H1 (cell line): Measurements from ENCODE around the gene SGCD. TPM values are rescaled to one million over a fixed set of nuclear protein-coding genes. Genes with fewer than 3 reads are reported as not detected.

Experiments
- CTCF ChIA-PET: fragments of 300-600 bp; sonication (Branson Sonifier 250); formaldehyde crosslinking; loops from one replicate; lab custom pipeline; 2021; ENCODE audit not compliant: partially characterized antibody; lab: Charles Lee
- POLR2A ChIA-PET: fragments of 300-600 bp; sonication (Branson Sonifier 250); formaldehyde crosslinking; loops from one replicate; lab custom pipeline; 2021; ENCODE audit warnings: inconsistent platforms; ENCODE audit not compliant: partially characterized antibody; lab: Charles Lee
- DNase-seq, 2 experiments: peaks; one replicate each; pipeline versions ENCODE4 v3.0.0 to v3.0.0-alpha.2; 2010 to 2022; ENCODE audit warnings: low spot score in 2 of 2, low read depth in 1 of 2, mixed read lengths in 1 of 2
- FAIRE-seq: peaks from 2 replicates; lab custom pipeline; 2011; peaks lifted over from hg19 to GRCh38; lab: Jason Lieb, UNC
- H2AFZ ChIP-seq: 2 replicates; pipeline ENCODE4 v1.8.1; 2012; ENCODE audit warnings: low read length, inconsistent platforms
- H2AK5ac ChIP-seq: 2 replicates; pipeline ENCODE4 v1.6.1; 2013; ENCODE audit warnings: low read depth, low read length
- H2BK120ac ChIP-seq: replicated peaks from 2 replicates; pipeline ENCODE3; 2013; ENCODE audit warnings: low read depth, low read length, inconsistent platforms
- H2BK12ac ChIP-seq: 2 replicates; pipeline ENCODE4 v1.6.1; 2013; ENCODE audit warnings: low read depth, low read length
- H2BK15ac ChIP-seq: 2 replicates; pipeline ENCODE4 v1.6.1; 2013; ENCODE audit warnings: low read length
- H2BK20ac ChIP-seq: 2 replicates; pipeline ENCODE4 v1.6.1; 2013; ENCODE audit warnings: low read length
- H2BK5ac ChIP-seq: 2 replicates; pipeline ENCODE4 v1.6.1; 2013; ENCODE audit warnings: low read depth, low read length
- H3K14ac ChIP-seq: 2 replicates; pipeline ENCODE4 v1.6.1; 2013; ENCODE audit warnings: inconsistent platforms; ENCODE audit not compliant: insufficient read length
- H3K18ac ChIP-seq: 2 replicates; pipeline ENCODE4 v1.6.1; 2013; ENCODE audit warnings: low read length; ENCODE audit errors: extremely low read depth
- H3K23ac ChIP-seq: 2 replicates; pipeline ENCODE4 v1.6.1; 2013; ENCODE audit warnings: inconsistent platforms; ENCODE audit not compliant: insufficient read length
- H3K23me2 ChIP-seq: 2 replicates; pipeline ENCODE4 v1.6.1; 2013; ENCODE audit warnings: low read depth, low read length
- H3K27ac ChIP-seq: 2 replicates; pipeline ENCODE4 v1.6.1; 2011; ENCODE audit warnings: low read depth, low read length, inconsistent platforms
- H3K27me3 ChIP-seq, 4 experiments: replicated peaks in 1 of 4; 1 replicate in 1 of 4; 2 replicates in 3 of 4; pipeline versions ENCODE4 v1.6.1 to v1.8.1; 2011 to 2013; ENCODE audit warnings: low read length in 3 of 4, mild to moderate bottlenecking in 3 of 4, inconsistent platforms in 2 of 4, mixed read lengths in 2 of 4, moderate library complexity in 1 of 4; ENCODE audit not compliant: control insufficient read depth in 3 of 4, insufficient read depth in 3 of 4; ENCODE audit errors: extremely low read depth in 1 of 4
- H3K36me3 ChIP-seq, 4 experiments: 2 replicates each; pipeline versions ENCODE4 v1.6.1 to v1.8.1; 2011 to 2013; ENCODE audit warnings: mild to moderate bottlenecking in 4 of 4, low read length in 3 of 4, moderate library complexity in 2 of 4, control low read depth in 1 of 4, inconsistent platforms in 1 of 4; ENCODE audit not compliant: insufficient read depth in 4 of 4, control insufficient read depth in 2 of 4
- H3K4ac ChIP-seq: replicated peaks from 2 replicates; pipeline ENCODE3; 2013; ENCODE audit warnings: low read length, low read depth, mixed read lengths, inconsistent platforms; ENCODE audit not compliant: insufficient read length
- H3K4me1 ChIP-seq, 4 experiments: replicated peaks in 1 of 4; 1 replicate in 1 of 4; 2 replicates in 3 of 4; pipeline versions ENCODE4 v1.6.1 to v1.8.1; 2011 to 2013; ENCODE audit warnings: low read length in 3 of 4, inconsistent platforms in 2 of 4, mixed read lengths in 1 of 4; ENCODE audit not compliant: insufficient read depth in 4 of 4, control insufficient read depth in 3 of 4
- H3K4me2 ChIP-seq, 2 experiments: 2 replicates each; pipeline versions ENCODE4 v1.6.1 to v1.8.1; 2011 to 2013; ENCODE audit warnings: low read depth in 2 of 2, low read length in 2 of 2, control low read depth in 1 of 2, inconsistent platforms in 1 of 2, mild to moderate bottlenecking in 1 of 2; ENCODE audit not compliant: insufficient read depth in 1 of 2
- H3K4me3 ChIP-seq, 4 experiments: fragments of 200-600, 300-600 bp in 1 of 4; sonication (generic), shearing (Covaris generic), sonication (Bioruptor Twin) in 1 of 4; 2 replicates each; pipeline versions ENCODE4 v1.5.1 to v1.8.1; 2011 to 2016; ENCODE audit warnings: low read length in 4 of 4, low read depth in 3 of 4, control low read depth in 2 of 4, inconsistent platforms in 2 of 4, mild to moderate bottlenecking in 2 of 4, mixed read lengths in 1 of 4, moderate library complexity in 1 of 4; ENCODE audit not compliant: insufficient read depth in 2 of 4; ENCODE audit errors: extremely low read depth in 1 of 4
- H3K56ac ChIP-seq: replicated peaks from 2 replicates; pipeline ENCODE3; 2013; ENCODE audit warnings: low read depth, mild to moderate bottlenecking, mixed read lengths, low read length, inconsistent platforms; ENCODE audit not compliant: insufficient read length
- H3K79me1 ChIP-seq: 2 replicates; pipeline ENCODE4 v1.6.1; 2013; ENCODE audit warnings: low read depth, low read length, control low read depth
- H3K79me2 ChIP-seq, 2 experiments: 2 replicates each; pipeline versions ENCODE4 v1.6.1 to v1.8.1; 2012 to 2013; ENCODE audit warnings: low read length in 2 of 2, mild to moderate bottlenecking in 2 of 2, inconsistent platforms in 1 of 2; ENCODE audit not compliant: insufficient read depth in 2 of 2, control insufficient read depth in 1 of 2
- H3K9ac ChIP-seq, 4 experiments: replicated peaks in 1 of 4; 1 replicate in 1 of 4; 2 replicates in 3 of 4; pipeline versions ENCODE4 v1.6.1 to v1.8.1; 2011 to 2013; ENCODE audit warnings: low read depth in 3 of 4, low read length in 3 of 4, control low read depth in 2 of 4, mild to moderate bottlenecking in 2 of 4, moderate library complexity in 2 of 4, inconsistent platforms in 1 of 4; ENCODE audit errors: extremely low read depth in 1 of 4
- H3K9me3 ChIP-seq, 2 experiments: 2 replicates each; pipeline versions ENCODE4 v1.6.1 to v1.8.1; 2012 to 2013; ENCODE audit warnings: mild to moderate bottlenecking in 2 of 2, moderate library complexity in 2 of 2, control low read depth in 1 of 2, inconsistent platforms in 1 of 2, low read depth in 1 of 2, low read length in 1 of 2, mixed read lengths in 1 of 2; ENCODE audit not compliant: insufficient read depth in 2 of 2
- H4K20me1 ChIP-seq, 2 experiments: replicated peaks in 1 of 2; 2 replicates each; pipeline versions ENCODE3 to v1.8.1; 2011 to 2013; ENCODE audit warnings: inconsistent platforms in 2 of 2, low read length in 2 of 2, mild to moderate bottlenecking in 1 of 2; ENCODE audit not compliant: insufficient read depth in 2 of 2, control insufficient read depth in 1 of 2
- H4K5ac ChIP-seq: 2 replicates; pipeline ENCODE4 v1.6.1; 2013; ENCODE audit warnings: low read length, low read depth, mixed read lengths, inconsistent platforms; ENCODE audit not compliant: insufficient read length
- H4K8ac ChIP-seq: 2 replicates; pipeline ENCODE4 v1.8.0; 2013; ENCODE audit warnings: mild to moderate bottlenecking, moderate library complexity, low read length, inconsistent platforms; ENCODE audit not compliant: insufficient read depth; ENCODE audit errors: extremely low read depth
- H4K91ac ChIP-seq: replicated peaks from 2 replicates; pipeline ENCODE3; 2013; ENCODE audit warnings: low read length, mixed read lengths, inconsistent platforms; ENCODE audit not compliant: insufficient read length
- BACH1 ChIP-seq: IDR thresholded peaks from 2 replicates; pipeline ENCODE4 v1.6.1; 2012; ENCODE audit warnings: low read length, improper control_type of control experiment
- CBX5 ChIP-seq: fragments of 300-800, 300-1000 bp; sonication (generic); IDR thresholded peaks from 2 replicates; pipeline ENCODE4 v1.7.1; 2016; ENCODE audit warnings: antibody characterized with exemption, low read length, low read depth
- HDAC2 ChIP-seq, 2 experiments: fragments of 300-600 bp in 1 of 2; sonication (generic) in 1 of 2; IDR thresholded peaks; 2 replicates each; pipeline ENCODE4 v1.6.1; 2011 to 2012; ENCODE audit warnings: low read depth in 2 of 2, low read length in 2 of 2, mild to moderate bottlenecking in 2 of 2, moderate library complexity in 2 of 2, borderline replicate concordance in 1 of 2, inconsistent platforms in 1 of 2
- KDM5A ChIP-seq: fragments of 200-600 bp; IDR thresholded peaks from 2 replicates; pipeline ENCODE4 v1.7.1; 2012; ENCODE audit warnings: mild to moderate bottlenecking, low read length, inconsistent platforms, mixed read lengths
- RAD21 ChIP-seq, 2 experiments: IDR thresholded peaks in 1 of 2; conservative IDR thresholded peaks in 1 of 2; 2 replicates each; pipeline ENCODE4 v1.6.1; 2011; ENCODE audit warnings: low read depth in 2 of 2, low read length in 2 of 2, improper control_type of control experiment in 1 of 2, inconsistent platforms in 1 of 2, mild to moderate bottlenecking in 1 of 2, moderate library complexity in 1 of 2
- SIX5 ChIP-seq: IDR thresholded peaks from 2 replicates; pipeline ENCODE4 v1.6.1; 2011; ENCODE audit warnings: mild to moderate bottlenecking, low read depth, low read length
- SP2 ChIP-seq: IDR thresholded peaks from 2 replicates; pipeline ENCODE4 v1.6.1; 2012; ENCODE audit warnings: mild to moderate bottlenecking, low read length, inconsistent platforms
- USF2 ChIP-seq: IDR thresholded peaks from 2 replicates; pipeline ENCODE4 v1.6.1; 2011; ENCODE audit warnings: low read length, improper control_type of control experiment
- ZNF274 ChIP-seq: IDR thresholded peaks from 2 replicates; pipeline ENCODE4 v1.7.0; 2012; ENCODE audit warnings: low read length, borderline replicate concordance; ENCODE audit errors: extremely low read depth
- WGBS, 2 experiments: shearing (Covaris generic) in 1 of 2; methylation state at CpG; one replicate each; pipeline versions ENCODE4 v1.1.6 to v1.1.7; 2013 to 2015; ENCODE audit warnings: low lambda C conversion rate in 2 of 2, mixed read lengths in 2 of 2, inconsistent platforms in 1 of 2, low coverage in 1 of 2, missing lambda C conversion rate in 1 of 2; ENCODE audit not compliant: insufficient replicate concordance in 2 of 2, insufficient coverage in 1 of 2, insufficient read length in 1 of 2; ENCODE audit errors: extremely low coverage in 1 of 2, missing lambda C conversion rate in 1 of 2; 5-methylcytosine and 5-hydroxymethylcytosine counted together
- polyA plus RNA-seq, 7 experiments: library from polyadenylated mRNA; depleted of rRNA in 3 of 7; stranded (reverse) in 5 of 7; unstranded in 2 of 7; fragments of >200 nt in 5 of 7; fragments of 200-250 nt in 2 of 7; gene quantifications; 1 replicate in 5 of 7; 2 replicates in 1 of 7; 4 replicates in 1 of 7; pipeline versions ENCODE4 v1.2.1 to v1.2.3, GENCODE V29; 2011 to 2013; ENCODE audit warnings: missing spikeins in 2 of 7, mixed read lengths in 2 of 7
- total RNA-seq: library from RNA; stranded (reverse); fragmentation: NEBNext Ultra II Directional; extraction: Animal tissue kit (Norgen Biotek cat#: 25700); gene quantifications from 2 replicates; pipeline ENCODE4 v1.2.1, GENCODE V29; 2021
- TF ChIP-seq, protein P1 (sequence below): IDR thresholded peaks from 2 replicates; pipeline ENCODE4 v1.6.1; 2012; ENCODE audit warnings: inconsistent platforms

The SGCD gene
- total and polyA plus RNA-seq, 2 of the 8 experiments (the other 6 are each of a cell fraction or from before 2014, with no cell fraction given), result 0.04 to 0.08 TPM

GRCh38 chr5:156486394-156487238 lies 159.7 kb downstream of the SGCD start:
- H3K4ac ChIP-seq, result no peak overlapping the region
- H4K20me1 ChIP-seq, result no peaks in the 10 kb centered on the region
- ChIA-PET CTCF (interaction anchor here (0.6 to 1.0 kb wide), 3 partner anchors 10 to 333 kb away, joined by 3 to 4 read pairs (median 3); no protein-coding TSS in a partner anchor), POLR2A (no interaction called here)
- no peak overlapping the region for H2BK120ac ChIP-seq
- H2BK20ac ChIP-seq, result no peak overlapping the region
- H2BK15ac ChIP-seq, result no peak overlapping the region
- no peak overlapping the region for H4K91ac ChIP-seq
- no peak overlapping the region for H3K27ac ChIP-seq
- H3K4me2 ChIP-seq, result no peak overlapping the region
- no peaks in the 10 kb centered on the region for H3K23me2 ChIP-seq
- H4K5ac ChIP-seq, result no peak overlapping the region
- no peak overlapping the region for H3K4me3 ChIP-seq
- no peak overlapping the region for H2BK5ac ChIP-seq
- no peaks in the 10 kb centered on the region for H3K79me1 ChIP-seq
- H3K56ac ChIP-seq, result no peak overlapping the region
- H3K23ac ChIP-seq, result no peak overlapping the region
- no peaks in the 10 kb centered on the region for H3K4me1 ChIP-seq
- H2BK12ac ChIP-seq, result no peak overlapping the region
- FAIRE-seq (no peak), DNase-seq (no peak)
- H2AK5ac ChIP-seq, result no peak overlapping the region
- no peak overlapping the region for H3K18ac ChIP-seq
- no peaks in the 10 kb centered on the region for H3K79me2 ChIP-seq
- H3K9me3 ChIP-seq, result no peaks in the 10 kb centered on the region
- no peak overlapping the region for H4K8ac ChIP-seq
- H3K9ac ChIP-seq, result no peak overlapping the region
- H2AFZ ChIP-seq, result no peak overlapping the region
- no peak overlapping the region for H3K14ac ChIP-seq
- H3K27me3 ChIP-seq, result no peaks in the 10 kb centered on the region
- H3K36me3 ChIP-seq, result no peaks in the 10 kb centered on the region
- 90% methylated on average over 2 of the region's 2 CpGs; no CpG with 5 or more reads in 1 of the 2 experiments for WGBS, 2 experiments
- TF ChIP-seq KDM5A (no peak), USF2 (no peak), HDAC2 (IDR thresholded peaks at IDR 0.05; ENCODE audit: borderline replicate concordance in 1 of 2, low read depth in 2 of 2, low read length in 2 of 2) (no peak), CBX5 (no peak), BACH1 (no peak), SIX5 (no peak), RAD21 (IDR thresholded peaks at IDR 0.05 in 1 of 2, conservative IDR thresholded peaks at IDR 0.05 in 1 of 2; ENCODE audit: low read depth in 2 of 2, low read length in 2 of 2) (peak in 1 of 2 experiments; percentile 45; a peak in 2 of 4 replicates), ZNF274 (no peak), SP2 (no peak)
- TF ChIP-seq, protein P1, sequence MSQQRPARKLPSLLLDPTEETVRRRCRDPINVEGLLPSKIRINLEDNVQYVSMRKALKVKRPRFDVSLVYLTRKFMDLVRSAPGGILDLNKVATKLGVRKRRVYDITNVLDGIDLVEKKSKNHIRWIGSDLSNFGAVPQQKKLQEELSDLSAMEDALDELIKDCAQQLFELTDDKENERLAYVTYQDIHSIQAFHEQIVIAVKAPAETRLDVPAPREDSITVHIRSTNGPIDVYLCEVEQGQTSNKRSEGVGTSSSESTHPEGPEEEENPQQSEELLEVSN, result no peak
